Measurements from ENCODE around the gene CDK11A.

DNA sequence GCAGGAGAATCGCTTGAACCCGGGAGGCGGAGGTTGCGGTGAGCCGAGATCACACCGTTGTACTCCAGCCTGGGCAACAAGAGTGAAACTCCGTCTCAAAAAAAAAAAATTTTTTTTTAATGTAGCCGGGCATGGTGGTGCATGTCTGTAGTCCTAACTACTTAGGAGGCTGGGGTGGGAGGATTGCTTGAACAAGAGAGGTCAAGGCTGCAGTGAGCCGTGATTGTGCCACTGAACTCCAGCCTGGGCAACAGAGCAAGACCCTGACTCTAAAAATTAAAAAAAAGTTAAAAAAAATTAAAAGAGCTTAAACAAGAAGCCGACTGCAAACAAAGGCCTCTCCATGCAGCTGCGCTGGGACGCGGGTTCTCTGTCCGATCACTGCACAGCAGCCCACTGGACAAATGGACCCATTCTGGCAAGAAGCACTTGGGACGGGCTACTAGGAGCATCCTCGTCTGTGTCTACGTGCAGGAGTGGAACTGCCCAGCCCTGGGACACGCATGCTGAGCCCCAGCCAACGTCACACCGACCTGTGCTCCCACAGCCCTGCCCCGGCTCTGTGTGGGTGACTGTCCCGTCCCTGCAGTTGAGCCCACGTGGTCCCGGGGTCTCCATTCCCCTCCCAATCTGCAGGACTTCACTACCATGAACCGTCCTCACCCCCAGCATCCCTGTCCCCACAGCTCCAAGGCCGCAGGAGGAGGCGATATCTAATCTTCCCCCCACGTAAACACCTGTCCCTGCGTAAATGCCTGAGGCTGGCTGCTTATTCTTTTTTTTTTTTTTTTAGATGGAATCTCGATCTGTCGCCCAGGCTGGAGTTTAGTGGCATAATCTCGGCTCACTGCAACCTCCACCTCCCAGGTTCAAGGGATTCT is 43.9 kb downstream of the CDK11A start:
- TF ChIP-seq, protein P1, sequence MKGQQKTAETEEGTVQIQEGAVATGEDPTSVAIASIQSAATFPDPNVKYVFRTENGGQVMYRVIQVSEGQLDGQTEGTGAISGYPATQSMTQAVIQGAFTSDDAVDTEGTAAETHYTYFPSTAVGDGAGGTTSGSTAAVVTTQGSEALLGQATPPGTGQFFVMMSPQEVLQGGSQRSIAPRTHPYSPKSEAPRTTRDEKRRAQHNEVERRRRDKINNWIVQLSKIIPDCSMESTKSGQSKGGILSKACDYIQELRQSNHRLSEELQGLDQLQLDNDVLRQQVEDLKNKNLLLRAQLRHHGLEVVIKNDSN (IDR thresholded peaks at IDR 0.05) = no peak
- TF ChIP-seq, protein P2, sequence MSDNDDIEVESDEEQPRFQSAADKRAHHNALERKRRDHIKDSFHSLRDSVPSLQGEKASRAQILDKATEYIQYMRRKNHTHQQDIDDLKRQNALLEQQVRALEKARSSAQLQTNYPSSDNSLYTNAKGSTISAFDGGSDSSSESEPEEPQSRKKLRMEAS (IDR thresholded peaks at IDR 0.05) = no peak
- no peak for TF ChIP-seq CEBPB (IDR thresholded peaks at IDR 0.05)
- no peak for TF ChIP-seq EP300 (IDR thresholded peaks at IDR 0.05; ENCODE audit: borderline replicate concordance)
- no peak for TF ChIP-seq YY1 (IDR thresholded peaks at IDR 0.05; ENCODE audit: low read depth)
- no peak for TF ChIP-seq TCF12 (IDR thresholded peaks at IDR 0.05; ENCODE audit: low read depth)
- TF ChIP-seq TAF1 (IDR thresholded peaks at IDR 0.05; ENCODE audit: low read depth) = no peak
- no peak for TF ChIP-seq FOXM1 (IDR thresholded peaks at IDR 0.05; ENCODE audit: borderline replicate concordance, low read depth)
- no peak for TF ChIP-seq NFIC (IDR thresholded peaks at IDR 0.05)
- TF ChIP-seq, protein P3, sequence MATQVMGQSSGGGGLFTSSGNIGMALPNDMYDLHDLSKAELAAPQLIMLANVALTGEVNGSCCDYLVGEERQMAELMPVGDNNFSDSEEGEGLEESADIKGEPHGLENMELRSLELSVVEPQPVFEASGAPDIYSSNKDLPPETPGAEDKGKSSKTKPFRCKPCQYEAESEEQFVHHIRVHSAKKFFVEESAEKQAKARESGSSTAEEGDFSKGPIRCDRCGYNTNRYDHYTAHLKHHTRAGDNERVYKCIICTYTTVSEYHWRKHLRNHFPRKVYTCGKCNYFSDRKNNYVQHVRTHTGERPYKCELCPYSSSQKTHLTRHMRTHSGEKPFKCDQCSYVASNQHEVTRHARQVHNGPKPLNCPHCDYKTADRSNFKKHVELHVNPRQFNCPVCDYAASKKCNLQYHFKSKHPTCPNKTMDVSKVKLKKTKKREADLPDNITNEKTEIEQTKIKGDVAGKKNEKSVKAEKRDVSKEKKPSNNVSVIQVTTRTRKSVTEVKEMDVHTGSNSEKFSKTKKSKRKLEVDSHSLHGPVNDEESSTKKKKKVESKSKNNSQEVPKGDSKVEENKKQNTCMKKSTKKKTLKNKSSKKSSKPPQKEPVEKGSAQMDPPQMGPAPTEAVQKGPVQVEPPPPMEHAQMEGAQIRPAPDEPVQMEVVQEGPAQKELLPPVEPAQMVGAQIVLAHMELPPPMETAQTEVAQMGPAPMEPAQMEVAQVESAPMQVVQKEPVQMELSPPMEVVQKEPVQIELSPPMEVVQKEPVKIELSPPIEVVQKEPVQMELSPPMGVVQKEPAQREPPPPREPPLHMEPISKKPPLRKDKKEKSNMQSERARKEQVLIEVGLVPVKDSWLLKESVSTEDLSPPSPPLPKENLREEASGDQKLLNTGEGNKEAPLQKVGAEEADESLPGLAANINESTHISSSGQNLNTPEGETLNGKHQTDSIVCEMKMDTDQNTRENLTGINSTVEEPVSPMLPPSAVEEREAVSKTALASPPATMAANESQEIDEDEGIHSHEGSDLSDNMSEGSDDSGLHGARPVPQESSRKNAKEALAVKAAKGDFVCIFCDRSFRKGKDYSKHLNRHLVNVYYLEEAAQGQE (IDR thresholded peaks at IDR 0.05; ENCODE audit: low read depth) = no peak
- TF ChIP-seq EGR1 (IDR thresholded peaks at IDR 0.05) = no peak
- TF ChIP-seq RAD21 (IDR thresholded peaks at IDR 0.05; ENCODE audit: low read depth) = no peak
- TF ChIP-seq CREB1 (IDR thresholded peaks at IDR 0.05; ENCODE audit: low read depth) = no peak
- TF ChIP-seq ZBTB7A (IDR thresholded peaks at IDR 0.05; ENCODE audit: low read depth) = no peak

Data from Ishikawa (cell line).